Fibroblast of peridontal ligament (primary cell): ENCODE measurements around the gene IPO7.
A peak's percentile ranks its signal among the peaks of the same experiment; 100 is the strongest.
"Not testable (repeated sequence)": the region's sequence is repeated elsewhere in the genome, so short reads cannot be mapped to it uniquely, and the experiment has no call there.

Experiments
- DNase-seq: peaks from one replicate; pipeline ENCODE4 v3.0.0-alpha.2; 2010; ENCODE audit errors: extremely low read depth

IPO7 gene

GRCh38 chr11:9384535-9385326 lies at the start of gene IPO7:
Gene IPO7, plus strand, starts transcription at chr11:9384652. Its CDS starts 112 bp downstream, at chr11:9384764.
- DNase-seq: peak; percentile 89

- peak; percentile 6 for DNase-seq
Measured at GRCh38 chr11:9341638-9342178, 42.7 kb upstream of the IPO7 start.

- DNase-seq: no peak
Measured at GRCh38 chr11:9344061-9344680, 40.3 kb upstream of the IPO7 start.

GRCh38 chr11:9347100-9347499 lies 37.4 kb upstream of the IPO7 start:
- DNase-seq: no peak

- DNase-seq: not testable (repeated sequence)
Measured at GRCh38 chr11:9347779-9348178, 36.7 kb upstream of the IPO7 start.

- no peak for DNase-seq
Measured at GRCh38 chr11:9351321-9351881, 33.1 kb upstream of the IPO7 start.

- no peak for DNase-seq
Measured at GRCh38 chr11:9357041-9357440, 27.4 kb upstream of the IPO7 start.

- DNase-seq: not testable (repeated sequence)
Measured at GRCh38 chr11:9360862-9361622, 23.4 kb upstream of the IPO7 start.

- peak; percentile 22 for DNase-seq
Measured at GRCh38 chr11:9362393-9362863, 22.0 kb upstream of the IPO7 start.

- DNase-seq: peak; percentile 90
Measured at GRCh38 chr11:9363954-9364912, 20.2 kb upstream of the IPO7 start.

GRCh38 chr11:9367551-9367950 lies 16.9 kb upstream of the IPO7 start:
- DNase-seq: no peak

- peak; percentile 15 for DNase-seq
Measured at GRCh38 chr11:9377036-9377435, 7.4 kb upstream of the IPO7 start.

GRCh38 chr11:9379041-9379440 lies 5.4 kb upstream of the IPO7 start:
- no peak for DNase-seq

- DNase-seq: no peak
Measured at GRCh38 chr11:9380773-9381172, 3.7 kb upstream of the IPO7 start.

- DNase-seq: no peak
Measured at GRCh38 chr11:9385327-9385899, 961 bp downstream of the IPO7 start.

- peak; percentile 22 for DNase-seq
Measured at GRCh38 chr11:9386086-9386485, 1.6 kb downstream of the IPO7 start.

GRCh38 chr11:9386901-9387300 lies 2.4 kb downstream of the IPO7 start:
- DNase-seq: peak; percentile 18

- no peak for DNase-seq
Measured at GRCh38 chr11:9396310-9396709, 11.9 kb downstream of the IPO7 start.

GRCh38 chr11:9396752-9397151 lies 12.3 kb downstream of the IPO7 start:
- no peak for DNase-seq
